Measurements from ENCODE around the gene CARS2.
"Not testable (repeated sequence)": the region's sequence is repeated elsewhere in the genome, so short reads cannot be mapped to it uniquely, and the experiment has no call there.

The CARS2 gene

GRCh38 chr13:110706570-110707372 lies 855 bp upstream of the CARS2 start:
- no peak for DNase-seq

- no peak for DNase-seq
Observed at GRCh38 chr13:110705356-110705825, 525 bp downstream of the CARS2 start.

- DNase-seq = no peak
Observed at GRCh38 chr13:110702591-110703526, 3.1 kb downstream of the CARS2 start.

DNA sequence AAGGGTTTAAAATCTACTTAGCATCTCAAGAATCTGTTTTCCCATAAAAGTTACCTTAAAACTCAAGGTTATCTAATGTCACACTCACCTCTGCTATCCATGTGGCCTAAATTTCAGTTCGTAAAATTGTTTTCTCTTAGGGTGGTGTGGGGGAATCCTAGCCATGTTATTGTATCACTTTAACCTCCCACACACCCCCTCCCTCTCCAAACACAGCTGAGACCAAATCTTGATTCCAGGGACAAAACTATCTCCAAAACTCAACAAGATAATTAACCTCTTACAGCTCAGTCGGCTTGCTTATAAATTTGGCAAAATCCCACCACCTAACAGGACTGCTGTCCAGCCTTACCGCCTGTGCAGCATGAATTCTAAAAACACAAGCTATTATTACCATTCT lies 3.8 kb downstream of the CARS2 start:
- DNase-seq = no peak

DNA sequence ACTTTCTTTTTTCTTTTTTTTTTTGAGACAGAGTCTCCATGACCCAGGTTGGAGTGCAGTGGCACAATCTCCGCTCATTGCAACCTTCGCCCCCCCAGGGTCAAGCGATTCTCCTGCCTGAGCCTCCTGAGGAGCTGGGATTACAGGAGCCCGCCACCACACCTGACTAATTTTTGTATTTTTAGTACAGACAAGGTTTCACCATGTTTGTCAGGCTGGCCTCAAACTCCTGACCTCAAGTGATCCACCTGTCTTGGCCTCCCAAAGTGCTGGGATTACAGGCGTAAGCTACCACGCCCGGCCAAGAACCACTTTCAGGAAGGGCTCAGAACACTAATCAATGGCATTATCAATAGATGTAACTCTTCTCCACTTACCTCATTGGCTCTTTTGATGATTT lies 4.9 kb downstream of the CARS2 start:
- DNase-seq = not testable (repeated sequence)

DNA sequence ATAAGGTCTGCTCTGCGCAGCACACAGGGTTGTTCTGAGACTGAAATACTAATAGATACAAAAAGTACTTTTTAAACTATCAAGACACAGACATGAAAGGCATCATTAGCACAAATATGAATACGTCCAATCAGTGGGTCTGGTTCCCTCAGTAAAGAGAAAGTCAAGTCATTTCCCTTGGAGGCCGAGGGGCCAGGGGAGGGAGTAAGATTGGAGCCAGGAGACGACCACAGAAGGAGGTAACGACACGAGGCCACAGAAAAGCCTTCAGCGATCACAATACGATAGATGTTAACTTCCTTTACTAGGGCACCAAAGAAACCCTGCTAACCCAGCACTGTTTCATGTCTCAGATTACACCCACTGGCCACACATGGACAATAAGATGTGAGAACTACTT lies 5.3 kb downstream of the CARS2 start:
- no peak for DNase-seq

DNA sequence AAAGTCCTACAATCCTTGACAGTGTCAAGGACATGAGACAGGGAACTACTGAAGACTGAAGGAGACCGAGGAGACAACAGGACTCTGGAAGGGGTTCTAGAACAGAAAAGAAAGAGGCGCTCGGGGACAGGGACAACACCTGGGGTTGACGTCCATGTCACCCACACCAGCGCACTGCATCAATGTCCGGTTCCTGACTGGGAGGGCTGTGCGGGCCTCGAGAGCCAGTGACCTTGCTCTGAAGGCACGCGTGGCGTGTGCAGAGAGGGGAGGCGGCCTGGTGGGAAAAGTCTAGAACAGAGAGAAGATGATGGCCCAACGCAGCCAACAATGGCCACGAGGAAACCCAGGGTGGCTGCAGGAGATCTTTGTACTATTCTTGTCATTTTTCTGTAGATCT lies 5.7 kb downstream of the CARS2 start:
- no peak for DNase-seq

GRCh38 chr13:110699148-110700145 lies 6.5 kb downstream of the CARS2 start:
- no peak for DNase-seq

DNA sequence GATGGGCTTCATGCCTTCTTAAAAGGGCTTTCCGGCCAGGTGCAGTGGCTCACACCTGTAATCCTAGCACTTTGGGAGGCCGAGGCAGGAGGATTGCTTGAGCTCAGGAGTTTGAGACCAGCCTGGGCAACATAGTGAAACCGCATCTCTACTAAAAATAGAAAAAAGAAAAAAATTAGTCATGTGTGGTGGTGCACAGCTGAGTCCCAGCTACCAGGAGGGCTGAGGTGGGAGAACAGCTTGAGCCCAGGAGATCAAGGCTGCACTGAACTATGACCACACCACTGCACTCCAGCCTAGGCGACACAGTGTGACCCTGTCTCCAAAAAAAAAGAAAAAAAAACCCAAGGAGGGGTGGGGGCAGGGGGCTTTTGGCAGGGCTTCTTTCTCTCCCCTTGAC lies 7.2 kb downstream of the CARS2 start:
- DNase-seq = no peak

GRCh38 chr13:110697842-110698241 lies 8.1 kb downstream of the CARS2 start:
- DNase-seq = no peak

DNA sequence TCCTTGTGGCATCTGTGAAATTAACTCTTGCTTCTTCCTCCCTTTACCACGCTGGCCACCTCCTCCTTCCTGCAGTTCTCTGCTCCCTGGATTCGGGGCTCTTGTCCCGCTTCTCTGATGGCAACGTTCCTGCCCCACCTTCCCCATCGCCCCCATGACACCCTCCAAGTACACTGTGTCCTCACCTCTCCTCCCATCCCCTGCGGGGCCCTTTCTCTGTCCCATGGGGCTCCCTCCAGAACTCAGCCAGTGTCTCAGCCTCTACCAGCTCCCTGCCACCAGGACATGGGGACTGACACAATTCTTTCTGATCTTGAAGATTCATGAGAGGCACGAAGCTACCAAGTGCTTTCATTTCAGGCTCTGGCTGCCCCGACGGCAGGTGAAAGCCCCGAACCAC lies 9.1 kb downstream of the CARS2 start:
- no peak for DNase-seq

GRCh38 chr13:110695774-110696173 lies 10.1 kb downstream of the CARS2 start:
- not testable (repeated sequence) for DNase-seq

DNA sequence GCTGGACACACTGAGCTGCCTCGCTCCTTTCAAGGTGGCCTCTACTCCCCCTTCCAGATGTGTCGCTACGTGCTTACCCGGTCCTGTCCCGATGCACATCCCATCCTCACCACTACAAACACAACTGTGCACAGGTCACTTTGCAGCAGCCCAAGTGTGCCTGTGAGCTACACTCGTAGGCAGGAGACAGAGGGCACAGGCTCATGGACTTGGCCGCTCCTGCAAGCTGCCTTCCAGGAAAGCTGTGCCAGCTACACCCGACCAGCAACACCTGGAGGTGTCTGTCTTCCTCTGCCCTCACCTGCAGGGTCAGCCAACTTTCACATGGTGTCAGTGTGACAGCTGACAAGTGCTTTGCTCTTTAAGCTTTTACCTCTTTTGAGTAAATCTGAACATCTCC lies 15.4 kb downstream of the CARS2 start:
- no peak for DNase-seq

GRCh38 chr13:110689711-110690110 lies 16.2 kb downstream of the CARS2 start:
- no peak for DNase-seq

- DNase-seq = no peak
Observed at GRCh38 chr13:110689041-110689440, 16.9 kb downstream of the CARS2 start.

GRCh38 chr13:110687736-110688135 lies 18.2 kb downstream of the CARS2 start:
- no peak for DNase-seq

- no peak for DNase-seq
Observed at GRCh38 chr13:110685305-110686020, 20.5 kb downstream of the CARS2 start.

- DNase-seq = no peak
Observed at GRCh38 chr13:110684388-110685056, 21.4 kb downstream of the CARS2 start.

- no peak for DNase-seq
Observed at GRCh38 chr13:110683921-110684320, 22.0 kb downstream of the CARS2 start.

GRCh38 chr13:110683203-110683883 lies 22.6 kb downstream of the CARS2 start:
- DNase-seq = no peak

GRCh38 chr13:110682746-110683145 lies 23.2 kb downstream of the CARS2 start:
- DNase-seq = no peak

Data from activated effector memory CD4-positive, alpha-beta T cell treated with Interleukin-2 at 50 U/mL for 16 hours (primary cell).